ENCODE measurements around the gene CACNA1D.

Gene CACNA1D

DNA sequence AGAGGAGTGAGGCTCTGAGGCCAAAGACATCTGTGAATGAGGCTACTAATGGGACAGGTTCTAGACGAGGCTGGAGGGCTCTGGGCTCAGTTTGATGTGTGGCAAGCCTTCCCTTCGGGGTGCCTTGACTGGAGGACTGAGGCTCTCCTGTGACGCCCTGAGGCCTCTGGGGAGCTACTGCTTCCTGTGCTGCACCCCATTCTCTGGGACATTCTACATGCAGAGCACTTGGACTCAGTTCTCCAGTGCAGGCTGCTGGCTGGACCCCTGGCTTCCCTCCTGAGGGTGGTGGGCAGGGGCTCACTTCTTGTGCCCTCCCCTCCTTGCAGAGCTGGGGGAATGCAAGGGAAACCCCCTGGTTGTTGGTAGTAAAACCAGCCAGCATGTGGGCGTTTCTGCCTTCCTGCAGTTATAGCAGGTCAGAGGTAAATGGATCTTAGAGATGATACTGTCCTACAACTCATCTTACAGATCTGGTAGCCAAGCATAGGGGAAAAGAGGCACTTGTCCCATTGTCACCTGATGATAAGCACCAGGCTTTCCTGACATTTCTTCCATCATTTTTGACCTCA is 218.5 kb downstream of the CACNA1D start:
- no peak for DNase-seq (ENCODE audit: low read depth)
- TF ChIP-seq, protein P1, sequence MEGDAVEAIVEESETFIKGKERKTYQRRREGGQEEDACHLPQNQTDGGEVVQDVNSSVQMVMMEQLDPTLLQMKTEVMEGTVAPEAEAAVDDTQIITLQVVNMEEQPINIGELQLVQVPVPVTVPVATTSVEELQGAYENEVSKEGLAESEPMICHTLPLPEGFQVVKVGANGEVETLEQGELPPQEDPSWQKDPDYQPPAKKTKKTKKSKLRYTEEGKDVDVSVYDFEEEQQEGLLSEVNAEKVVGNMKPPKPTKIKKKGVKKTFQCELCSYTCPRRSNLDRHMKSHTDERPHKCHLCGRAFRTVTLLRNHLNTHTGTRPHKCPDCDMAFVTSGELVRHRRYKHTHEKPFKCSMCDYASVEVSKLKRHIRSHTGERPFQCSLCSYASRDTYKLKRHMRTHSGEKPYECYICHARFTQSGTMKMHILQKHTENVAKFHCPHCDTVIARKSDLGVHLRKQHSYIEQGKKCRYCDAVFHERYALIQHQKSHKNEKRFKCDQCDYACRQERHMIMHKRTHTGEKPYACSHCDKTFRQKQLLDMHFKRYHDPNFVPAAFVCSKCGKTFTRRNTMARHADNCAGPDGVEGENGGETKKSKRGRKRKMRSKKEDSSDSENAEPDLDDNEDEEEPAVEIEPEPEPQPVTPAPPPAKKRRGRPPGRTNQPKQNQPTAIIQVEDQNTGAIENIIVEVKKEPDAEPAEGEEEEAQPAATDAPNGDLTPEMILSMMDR (conservative IDR thresholded peaks at IDR 0.05; ENCODE audit: control insufficient read depth, insufficient read depth, low read depth, low read length): no peak
- no peak overlapping the region for H3K4me3 ChIP-seq (ENCODE audit: control insufficient read depth, low read depth, low read length)

DNA sequence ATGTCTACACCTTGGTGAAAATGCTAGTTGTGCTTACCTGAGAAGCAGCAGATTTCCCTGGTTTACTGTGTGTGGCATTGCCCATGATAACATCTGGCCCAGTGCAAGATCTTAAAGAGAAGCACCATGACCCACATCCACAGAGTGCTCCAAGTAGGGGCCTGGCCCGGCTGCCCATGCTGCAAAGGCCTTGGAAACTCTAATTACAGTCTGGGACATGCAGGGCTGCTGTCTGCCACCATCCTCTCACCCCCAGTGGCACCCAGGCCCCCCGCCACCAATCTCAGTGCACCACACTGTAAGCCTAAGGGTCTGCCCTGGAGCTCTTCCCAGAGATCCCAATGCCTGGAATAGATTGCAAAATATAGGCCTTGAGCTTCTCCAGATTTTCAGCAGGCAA is 219.2 kb downstream of the CACNA1D start:
- TF ChIP-seq, protein P1 (conservative IDR thresholded peaks at IDR 0.05; ENCODE audit: control insufficient read depth, insufficient read depth, low read depth, low read length): no peak
- DNase-seq (ENCODE audit: low read depth): no peak
- no peak overlapping the region for H3K4me3 ChIP-seq (ENCODE audit: control insufficient read depth, low read depth, low read length)

DNA sequence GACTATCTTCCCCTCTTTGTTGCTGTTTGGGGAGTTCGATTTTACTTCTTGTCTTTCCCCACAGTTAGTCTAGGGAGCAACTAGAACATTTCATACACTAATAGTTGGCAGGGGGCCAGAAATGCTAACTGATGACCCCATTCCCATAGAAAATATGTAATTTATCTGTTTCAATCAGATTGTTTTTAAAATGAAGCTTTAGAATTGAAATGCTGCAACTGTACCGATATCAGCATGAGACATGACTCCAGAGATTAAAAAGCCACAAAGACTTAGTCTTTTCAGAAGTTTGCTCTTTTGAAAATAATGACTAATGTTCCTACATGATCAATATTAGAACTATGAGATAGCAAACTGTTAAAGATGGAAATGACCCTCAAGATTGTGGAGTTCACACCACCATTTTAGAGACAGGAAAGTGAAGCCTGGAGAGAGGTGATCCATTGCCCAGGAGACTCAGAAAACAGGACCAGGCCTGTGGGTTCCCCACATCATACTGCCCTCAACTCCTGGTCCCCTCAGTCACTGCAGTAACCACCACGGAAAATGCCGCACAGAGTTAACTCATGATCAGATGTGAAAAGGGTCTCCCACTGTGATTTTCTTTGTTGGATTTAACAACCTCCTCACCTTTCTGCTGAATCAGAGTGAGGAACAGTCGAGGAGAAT is 221.5 kb downstream of the CACNA1D start:
- TF ChIP-seq, protein P1 (conservative IDR thresholded peaks at IDR 0.05; ENCODE audit: control insufficient read depth, insufficient read depth, low read depth, low read length): no peak
- peak; percentile 2 for DNase-seq (ENCODE audit: low read depth)
- H3K4me3 ChIP-seq (ENCODE audit: control insufficient read depth, low read depth, low read length): no peak overlapping the region

DNA sequence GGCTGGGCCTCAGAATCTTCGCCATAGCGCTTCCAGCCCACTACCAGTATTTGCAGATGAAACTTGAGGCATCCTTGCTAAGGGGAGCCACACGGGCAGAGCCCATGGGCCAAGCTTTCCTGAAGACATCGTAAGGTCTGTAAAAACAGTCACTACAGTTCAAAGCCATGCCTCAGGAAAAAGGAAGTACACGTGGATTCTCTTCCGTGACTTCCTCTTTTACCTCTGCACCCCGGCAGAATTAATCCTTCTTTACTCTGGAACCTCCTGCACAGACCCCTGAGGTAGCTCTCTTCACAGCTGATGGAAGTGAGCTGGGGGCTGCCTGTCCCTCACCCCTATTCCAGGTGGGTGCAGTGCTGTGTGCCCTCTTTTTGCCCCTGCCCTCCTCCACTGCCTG is 222.6 kb downstream of the CACNA1D start:
- H3K4me3 ChIP-seq (ENCODE audit: control insufficient read depth, low read depth, low read length): no peak overlapping the region
- no peak for DNase-seq (ENCODE audit: low read depth)
- TF ChIP-seq, protein P1 (conservative IDR thresholded peaks at IDR 0.05; ENCODE audit: control insufficient read depth, insufficient read depth, low read depth, low read length): no peak

DNA sequence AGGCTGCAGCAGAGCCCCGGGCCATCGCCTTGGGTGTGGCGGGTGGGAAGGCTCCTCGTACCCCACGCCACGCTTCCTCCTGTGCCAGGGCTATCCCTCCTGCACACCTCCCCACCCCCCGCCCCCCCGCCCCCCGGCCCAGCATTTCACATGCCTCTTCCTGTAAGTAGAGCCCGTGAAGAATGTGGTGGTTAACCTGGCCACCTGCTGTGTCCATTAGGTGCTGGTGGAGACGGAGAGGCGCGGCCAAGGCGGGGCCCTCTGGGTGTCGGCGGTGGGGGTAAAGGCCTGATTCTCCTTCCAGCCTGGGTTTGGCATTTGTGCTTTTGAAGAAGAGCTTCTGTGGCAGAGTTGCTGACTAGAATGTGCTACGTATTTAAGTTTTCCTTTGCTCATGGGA is 224.1 kb downstream of the CACNA1D start:
- no peak overlapping the region for H3K4me3 ChIP-seq (ENCODE audit: control insufficient read depth, low read depth, low read length)
- no peak for DNase-seq (ENCODE audit: low read depth)
- TF ChIP-seq, protein P1 (conservative IDR thresholded peaks at IDR 0.05; ENCODE audit: control insufficient read depth, insufficient read depth, low read depth, low read length): no peak

DNA sequence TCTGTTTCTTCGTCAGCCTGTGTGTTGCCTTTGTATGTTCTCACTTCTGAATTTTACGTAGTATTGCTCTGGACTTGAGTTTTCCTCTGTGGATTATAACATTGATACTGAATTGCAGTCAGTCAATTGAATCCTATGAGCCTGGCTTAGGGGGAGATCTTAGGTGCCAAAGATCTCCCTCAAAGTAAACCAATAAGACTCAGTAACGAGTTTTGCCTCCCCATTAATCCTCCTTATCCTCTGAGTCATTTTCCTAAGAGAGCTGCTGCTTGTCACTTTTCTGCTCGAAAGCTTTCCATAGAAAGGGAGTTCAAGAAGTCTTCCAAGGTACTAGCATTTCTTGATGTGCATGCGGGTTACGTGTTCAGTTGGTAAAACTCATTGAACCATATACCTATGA is 225.4 kb downstream of the CACNA1D start:
- TF ChIP-seq, protein P1 (conservative IDR thresholded peaks at IDR 0.05; ENCODE audit: control insufficient read depth, insufficient read depth, low read depth, low read length): no peak
- DNase-seq (ENCODE audit: low read depth): no peak
- no peak overlapping the region for H3K4me3 ChIP-seq (ENCODE audit: control insufficient read depth, low read depth, low read length)
